Cardiac muscle cell (in vitro differentiated cells and primary cell): ENCODE results near the gene COL15A1. TPM values are rescaled to one million over a fixed set of nuclear protein-coding genes. Genes with fewer than 3 reads are reported as not detected.
"Not testable (repeated sequence)": the region's sequence is repeated elsewhere in the genome, so short reads cannot be mapped to it uniquely, and the experiment has no call there.

ENCODE experiments used
- DNase-seq, 2 donors: peaks; one replicate each; pipeline versions ENCODE4 v3.0.0 to v3.0.0-alpha.2; 2010 to 2017; ENCODE audit warnings: low read depth in 1 of 2, low spot score in 1 of 2
- H3K27ac ChIP-seq: fragments of 200-600 bp; sonication (generic); 2 replicates; pipeline ENCODE4 v1.5.1; 2016
- H3K27me3 ChIP-seq: fragments of 200-600 bp; sonication (generic); 2 replicates; pipeline ENCODE4 v1.6.0; 2016; ENCODE audit warnings: control low read depth
- H3K36me3 ChIP-seq: fragments of 200-600 bp; sonication (generic); 2 replicates; pipeline ENCODE4 v1.5.1; 2016; ENCODE audit warnings: control low read depth
- H3K4me1 ChIP-seq: fragments of 200-600 bp; sonication (generic); 2 replicates; pipeline ENCODE4 v1.8.1; 2017; ENCODE audit warnings: low read depth, mild to moderate bottlenecking, mixed run types
- H3K4me3 ChIP-seq: fragments of 200-600 bp; sonication (generic); 2 replicates; pipeline ENCODE4 v1.5.1; 2016; ENCODE audit warnings: mild to moderate bottlenecking
- H3K9me3 ChIP-seq: fragments of 200-600 bp; sonication (generic); 2 replicates; pipeline ENCODE4 v1.5.1; 2017; ENCODE audit warnings: low read depth, mild to moderate bottlenecking, control low read depth
- CTCF ChIP-seq: IDR thresholded peaks from 2 replicates; pipeline ENCODE4 v1.5.1; 2012; ENCODE audit warnings: low read depth, mild to moderate bottlenecking, low read length
- polyA plus RNA-seq: library from polyadenylated mRNA; unstranded; fragments of >200 nt; fragmentation: Nextera tagmentation; extraction: Ambion mirVana; gene quantifications from 2 replicates; pipeline ENCODE4 v1.2.1, GENCODE V29; 2016
- total RNA-seq: library from RNA; depleted of rRNA; stranded (reverse); fragments of >200 nt; gene quantifications from 2 replicates; pipeline ENCODE4 v1.2.3, GENCODE V29; 2016

Gene COL15A1
- total and polyA plus RNA-seq, 2 experiments from 2014 or later, result 0.74 to 1.3 TPM

- no peak overlapping the region for H3K27ac ChIP-seq
- TF ChIP-seq CTCF, result no peak
- no peaks in the 10 kb centered on the region for H3K27me3 ChIP-seq
- no peaks in the 10 kb centered on the region for H3K4me1 ChIP-seq
- no peaks in the 10 kb centered on the region for H3K36me3 ChIP-seq
- H3K4me3 ChIP-seq, result no peak overlapping the region
- peaks cover 4% of the 10 kb centered on the region for H3K9me3 ChIP-seq
- no peak for DNase-seq
Measured at GRCh38 chr9:99090336-99091130, 146.8 kb downstream of the COL15A1 start.

GRCh38 chr9:99092643-99093491 lies 149.2 kb downstream of the COL15A1 start:
- H3K9me3 ChIP-seq, result peaks cover 4% of the 10 kb centered on the region
- no peaks in the 10 kb centered on the region for H3K36me3 ChIP-seq
- no peak for TF ChIP-seq CTCF
- no peak for DNase-seq
- no peaks in the 10 kb centered on the region for H3K27me3 ChIP-seq
- no peak overlapping the region for H3K27ac ChIP-seq
- no peaks in the 10 kb centered on the region for H3K4me1 ChIP-seq
- no peak overlapping the region for H3K4me3 ChIP-seq

GRCh38 chr9:99093492-99093791 lies 149.7 kb downstream of the COL15A1 start:
- no peak for DNase-seq
- no peak overlapping the region for H3K27ac ChIP-seq
- no peaks in the 10 kb centered on the region for H3K4me1 ChIP-seq
- TF ChIP-seq CTCF, result no peak
- H3K9me3 ChIP-seq, result peaks cover 4% of the 10 kb centered on the region
- no peaks in the 10 kb centered on the region for H3K27me3 ChIP-seq
- H3K36me3 ChIP-seq, result no peaks in the 10 kb centered on the region
- no peak overlapping the region for H3K4me3 ChIP-seq

GRCh38 chr9:99095565-99095964 lies 151.9 kb downstream of the COL15A1 start:
- no peak overlapping the region for H3K27ac ChIP-seq
- TF ChIP-seq CTCF, result no peak
- no peaks in the 10 kb centered on the region for H3K36me3 ChIP-seq
- H3K4me3 ChIP-seq, result no peak overlapping the region
- H3K4me1 ChIP-seq, result no peaks in the 10 kb centered on the region
- no peaks in the 10 kb centered on the region for H3K27me3 ChIP-seq
- no peaks in the 10 kb centered on the region for H3K9me3 ChIP-seq
- DNase-seq, result no peak

GRCh38 chr9:99096409-99096808 lies 152.7 kb downstream of the COL15A1 start:
- Histone ChIP-seq H3K4me1 (no peaks in the 10 kb centered on the region), H3K9me3 (no peaks in the 10 kb centered on the region), H3K4me3 (no peak overlapping the region), H3K27ac (no peak overlapping the region), H3K36me3 (no peaks in the 10 kb centered on the region), H3K27me3 (no peaks in the 10 kb centered on the region)
- TF ChIP-seq CTCF, result no peak
- no peak for DNase-seq

- not testable (repeated sequence) for H3K27me3 ChIP-seq, H3K36me3 ChIP-seq, H3K4me3 ChIP-seq, DNase-seq, H3K27ac ChIP-seq, H3K4me1 ChIP-seq, H3K9me3 ChIP-seq
Measured at GRCh38 chr9:99099806-99100585, 156.3 kb downstream of the COL15A1 start.
